Measurements from ENCODE around the gene TMOD3. TPM values are rescaled to one million over a fixed set of nuclear protein-coding genes. Genes with fewer than 3 reads are reported as not detected.
"Not testable (repeated sequence)": the region's sequence is repeated elsewhere in the genome, so short reads cannot be mapped to it uniquely, and the experiment has no call there.

The TMOD3 gene
- total RNA-seq, 1 donor: 53.0 TPM

- DNase-seq (ENCODE audit: low read depth): peak; percentile 79
- TF ChIP-seq, protein P1, sequence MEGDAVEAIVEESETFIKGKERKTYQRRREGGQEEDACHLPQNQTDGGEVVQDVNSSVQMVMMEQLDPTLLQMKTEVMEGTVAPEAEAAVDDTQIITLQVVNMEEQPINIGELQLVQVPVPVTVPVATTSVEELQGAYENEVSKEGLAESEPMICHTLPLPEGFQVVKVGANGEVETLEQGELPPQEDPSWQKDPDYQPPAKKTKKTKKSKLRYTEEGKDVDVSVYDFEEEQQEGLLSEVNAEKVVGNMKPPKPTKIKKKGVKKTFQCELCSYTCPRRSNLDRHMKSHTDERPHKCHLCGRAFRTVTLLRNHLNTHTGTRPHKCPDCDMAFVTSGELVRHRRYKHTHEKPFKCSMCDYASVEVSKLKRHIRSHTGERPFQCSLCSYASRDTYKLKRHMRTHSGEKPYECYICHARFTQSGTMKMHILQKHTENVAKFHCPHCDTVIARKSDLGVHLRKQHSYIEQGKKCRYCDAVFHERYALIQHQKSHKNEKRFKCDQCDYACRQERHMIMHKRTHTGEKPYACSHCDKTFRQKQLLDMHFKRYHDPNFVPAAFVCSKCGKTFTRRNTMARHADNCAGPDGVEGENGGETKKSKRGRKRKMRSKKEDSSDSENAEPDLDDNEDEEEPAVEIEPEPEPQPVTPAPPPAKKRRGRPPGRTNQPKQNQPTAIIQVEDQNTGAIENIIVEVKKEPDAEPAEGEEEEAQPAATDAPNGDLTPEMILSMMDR (IDR thresholded peaks at IDR 0.05; ENCODE audit: insufficient read depth, low read length): no peak
- no peak overlapping the region for H3K4me3 ChIP-seq (ENCODE audit: low read depth, low read length)
Measured at GRCh38 chr15:51883271-51883837, 53.9 kb downstream of the TMOD3 start.

- TF ChIP-seq, protein P1 (IDR thresholded peaks at IDR 0.05; ENCODE audit: insufficient read depth, low read length): no peak
- no peak for DNase-seq (ENCODE audit: low read depth)
- no peak overlapping the region for H3K4me3 ChIP-seq (ENCODE audit: low read depth, low read length)
Measured at GRCh38 chr15:51884041-51884440, 54.6 kb downstream of the TMOD3 start.

DNA sequence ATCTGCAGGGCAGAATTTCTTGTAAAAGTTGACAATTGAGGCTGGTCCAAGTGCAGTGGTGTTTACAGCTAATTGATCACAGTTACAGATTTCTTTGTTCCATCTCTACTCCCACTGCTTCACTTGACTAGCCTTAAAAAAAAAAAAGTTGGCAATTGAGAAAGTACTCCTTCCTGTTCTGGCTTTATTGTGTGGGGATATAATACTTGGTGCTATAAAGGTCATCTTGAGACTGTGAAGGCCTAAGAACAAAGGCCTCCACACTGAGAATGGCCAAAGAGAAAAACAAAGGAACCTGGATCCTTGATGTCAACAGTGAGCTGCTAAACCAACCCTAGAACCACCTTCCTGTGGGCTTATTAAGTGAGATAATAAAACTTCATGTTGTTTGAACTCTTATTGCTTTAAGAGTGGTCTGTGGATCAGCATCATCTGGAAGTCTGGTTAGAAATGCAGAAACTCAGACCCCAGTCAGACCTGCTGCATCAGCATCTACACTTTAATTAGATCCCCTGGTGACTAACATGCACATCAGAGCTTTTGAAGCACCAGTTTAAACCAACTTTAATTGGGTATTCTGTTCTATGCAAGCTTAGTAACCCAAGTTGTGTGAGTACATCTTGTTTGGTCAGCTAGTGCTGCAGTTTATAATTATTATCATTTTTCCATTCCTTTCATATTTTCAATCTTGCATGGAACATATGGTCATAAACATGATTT, 55.2 kb downstream of the TMOD3 start:
- DNase-seq (ENCODE audit: low read depth): no peak

DNA sequence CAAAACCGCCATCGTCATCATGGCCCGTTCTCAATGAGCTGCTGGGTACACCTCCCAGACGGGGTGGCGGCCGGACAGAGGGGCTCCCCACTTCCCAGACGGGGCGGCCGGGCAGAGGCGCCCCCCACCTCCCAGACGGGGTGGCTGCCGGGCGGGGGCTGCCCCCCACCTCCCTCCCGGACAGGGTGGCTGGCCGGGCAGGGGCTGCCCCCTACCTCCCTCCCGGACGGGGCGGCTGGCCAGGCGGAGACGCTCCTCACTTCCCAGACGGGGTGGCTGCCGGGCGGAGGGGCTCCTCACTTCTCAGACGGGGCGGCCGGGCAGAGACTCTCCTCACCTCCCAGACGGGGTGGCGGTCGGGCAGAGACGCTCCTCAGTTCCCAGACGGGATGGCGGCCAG, 56.3 kb downstream of the TMOD3 start:
- not testable (repeated sequence) for DNase-seq (ENCODE audit: low read depth); H3K4me3 ChIP-seq (ENCODE audit: low read depth, low read length)

More for the DNA sequence above, 55.2 kb downstream of the TMOD3 start:
- TF ChIP-seq, protein P1 (IDR thresholded peaks at IDR 0.05; ENCODE audit: insufficient read depth, low read length): no peak
- no peak overlapping the region for H3K4me3 ChIP-seq (ENCODE audit: low read depth, low read length)

- no peak for DNase-seq (ENCODE audit: low read depth)
- TF ChIP-seq, protein P1 (IDR thresholded peaks at IDR 0.05; ENCODE audit: insufficient read depth, low read length): no peak
- H3K4me3 ChIP-seq (ENCODE audit: low read depth, low read length): no peak overlapping the region
Measured at GRCh38 chr15:51887887-51888592, 58.6 kb downstream of the TMOD3 start.

- TF ChIP-seq, protein P1 (IDR thresholded peaks at IDR 0.05; ENCODE audit: insufficient read depth, low read length): peak; percentile 77
- no peak overlapping the region for H3K4me3 ChIP-seq (ENCODE audit: low read depth, low read length)
- peak; percentile 51 for DNase-seq (ENCODE audit: low read depth)
Measured at GRCh38 chr15:51888593-51889195, 59.2 kb downstream of the TMOD3 start.

DNA sequence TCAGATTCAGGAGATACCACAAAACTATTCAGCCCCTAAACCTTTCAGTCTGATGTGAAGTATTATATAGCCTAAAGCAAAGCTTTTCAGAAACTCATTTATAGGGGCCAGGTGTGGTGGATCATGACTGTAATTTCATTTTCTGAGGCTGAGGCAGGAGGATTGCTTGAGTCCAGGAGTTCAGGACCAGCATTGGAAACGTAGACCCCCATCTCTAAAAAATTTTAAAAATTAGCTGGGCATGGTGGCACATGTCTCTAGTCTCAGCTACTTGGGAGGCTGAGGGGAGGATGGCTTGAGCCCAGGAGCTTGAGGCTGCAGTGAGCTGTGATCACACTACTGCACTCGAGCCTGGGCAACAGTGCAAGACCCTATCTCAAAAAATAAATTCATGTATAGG, 60.0 kb downstream of the TMOD3 start:
- no peak for DNase-seq (ENCODE audit: low read depth)
- TF ChIP-seq, protein P1 (IDR thresholded peaks at IDR 0.05; ENCODE audit: insufficient read depth, low read length): no peak
- H3K4me3 ChIP-seq (ENCODE audit: low read depth, low read length): no peak overlapping the region
